ENCODE measurements around the gene PHAF1. TPM values are rescaled to one million over a fixed set of nuclear protein-coding genes. Genes with fewer than 3 reads are reported as not detected.

The PHAF1 gene
- total RNA-seq, 4 donors from 2014 or later, result 44.0 to 60.9 (median 53.1) TPM

DNA sequence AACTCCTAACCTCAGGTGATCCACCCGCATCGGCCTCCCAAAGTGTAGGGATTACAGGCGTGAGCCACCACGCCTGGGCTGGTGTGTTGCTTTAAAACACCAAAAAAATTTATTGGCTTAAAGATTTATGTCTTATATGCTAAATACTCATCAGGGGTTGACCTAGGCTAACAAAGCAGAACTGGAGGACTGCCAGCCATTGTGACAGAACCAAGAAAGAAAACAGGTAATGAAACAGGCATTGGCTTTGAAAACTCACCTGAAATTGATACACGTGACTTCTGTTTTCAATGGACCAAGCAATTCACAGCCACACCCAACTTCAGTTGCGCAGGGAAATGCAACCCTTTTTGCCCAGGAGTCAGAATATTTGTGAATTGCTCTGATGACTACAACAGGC, 4.9 kb upstream of the PHAF1 start:
- Histone ChIP-seq H3K9me3 (no peaks in the 10 kb centered on the region), H3K36me3 (peaks cover 3% of the 10 kb centered on the region), H3K27ac (peak overlapping the region; percentile 77), H3K27me3 (no peaks in the 10 kb centered on the region), H3K4me3 (no peak overlapping the region), H3K4me1 (peaks cover 34% of the 10 kb centered on the region)
- no peak for TF ChIP-seq EP300 (IDR thresholded peaks at IDR 0.05)
- TF ChIP-seq POLR2A (IDR thresholded peaks at IDR 0.05), result no peak
- TF ChIP-seq, protein P1, sequence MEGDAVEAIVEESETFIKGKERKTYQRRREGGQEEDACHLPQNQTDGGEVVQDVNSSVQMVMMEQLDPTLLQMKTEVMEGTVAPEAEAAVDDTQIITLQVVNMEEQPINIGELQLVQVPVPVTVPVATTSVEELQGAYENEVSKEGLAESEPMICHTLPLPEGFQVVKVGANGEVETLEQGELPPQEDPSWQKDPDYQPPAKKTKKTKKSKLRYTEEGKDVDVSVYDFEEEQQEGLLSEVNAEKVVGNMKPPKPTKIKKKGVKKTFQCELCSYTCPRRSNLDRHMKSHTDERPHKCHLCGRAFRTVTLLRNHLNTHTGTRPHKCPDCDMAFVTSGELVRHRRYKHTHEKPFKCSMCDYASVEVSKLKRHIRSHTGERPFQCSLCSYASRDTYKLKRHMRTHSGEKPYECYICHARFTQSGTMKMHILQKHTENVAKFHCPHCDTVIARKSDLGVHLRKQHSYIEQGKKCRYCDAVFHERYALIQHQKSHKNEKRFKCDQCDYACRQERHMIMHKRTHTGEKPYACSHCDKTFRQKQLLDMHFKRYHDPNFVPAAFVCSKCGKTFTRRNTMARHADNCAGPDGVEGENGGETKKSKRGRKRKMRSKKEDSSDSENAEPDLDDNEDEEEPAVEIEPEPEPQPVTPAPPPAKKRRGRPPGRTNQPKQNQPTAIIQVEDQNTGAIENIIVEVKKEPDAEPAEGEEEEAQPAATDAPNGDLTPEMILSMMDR (IDR thresholded peaks at IDR 0.05), result no peak
- no peak for TF ChIP-seq POLR2AphosphoS5 (IDR thresholded peaks at IDR 0.05)
- 63% methylated on average over 6 of the region's 6 CpGs for WGBS
- DNase-seq (ENCODE audit: low spot score in 2 of 2), result no peak

DNA sequence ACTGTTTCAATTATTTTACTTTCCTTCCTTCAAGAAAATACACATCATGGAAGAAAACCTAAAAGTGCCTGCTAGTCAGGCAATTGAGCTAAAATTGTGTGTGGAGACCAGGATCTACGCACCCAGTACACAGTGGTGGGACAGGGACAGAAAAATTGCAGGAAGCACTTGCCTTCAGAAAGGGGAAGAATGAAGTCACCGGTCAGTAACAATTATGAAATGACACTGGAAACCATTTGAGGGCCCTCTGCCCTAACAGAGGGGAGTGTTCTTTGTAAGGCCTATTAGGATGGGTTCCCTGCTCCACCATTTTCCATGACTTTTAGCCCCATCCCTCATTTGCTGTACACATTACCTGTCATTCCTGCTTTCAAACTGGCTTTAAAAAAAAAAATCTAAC, 4.5 kb upstream of the PHAF1 start:
- 74% methylated on average over 2 of the region's 2 CpGs for WGBS
- TF ChIP-seq POLR2A (IDR thresholded peaks at IDR 0.05), result no peak
- no peak for TF ChIP-seq EP300 (IDR thresholded peaks at IDR 0.05)
- no peak for TF ChIP-seq POLR2AphosphoS5 (IDR thresholded peaks at IDR 0.05)
- TF ChIP-seq, protein P1 (IDR thresholded peaks at IDR 0.05), result no peak
- DNase-seq (ENCODE audit: low spot score in 2 of 2), result no peak
- peaks cover 3% of the 10 kb centered on the region for H3K36me3 ChIP-seq
- H3K27ac ChIP-seq, result peak overlapping the region; percentile 77
- H3K4me3 ChIP-seq, result no peak overlapping the region
- no peaks in the 10 kb centered on the region for H3K9me3 ChIP-seq
- H3K27me3 ChIP-seq, result no peaks in the 10 kb centered on the region
- H3K4me1 ChIP-seq, result peaks cover 35% of the 10 kb centered on the region

DNA sequence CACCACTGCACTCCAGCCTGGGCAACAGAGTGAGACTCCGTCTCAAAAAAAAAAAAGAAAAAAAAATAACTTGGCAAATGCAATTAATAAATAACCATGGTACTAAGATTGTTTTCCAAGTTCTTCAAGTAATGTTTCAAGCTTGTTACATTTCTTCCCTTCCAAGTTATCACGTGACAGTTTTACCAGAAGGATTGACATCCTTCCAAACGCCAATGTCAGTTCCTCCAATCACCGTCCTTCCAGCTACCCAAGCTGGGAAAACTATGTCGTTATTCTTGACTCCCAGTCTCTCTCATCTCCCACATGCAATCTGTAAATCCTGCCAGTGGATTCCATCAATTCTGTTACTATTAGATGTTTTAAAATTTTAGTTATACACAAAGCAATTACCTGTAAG, 3.9 kb upstream of the PHAF1 start:
- Histone ChIP-seq H3K4me3 (no peak overlapping the region), H3K27ac (peak overlapping the region; percentile 77), H3K27me3 (no peaks in the 10 kb centered on the region), H3K36me3 (peaks cover 3% of the 10 kb centered on the region), H3K9me3 (no peaks in the 10 kb centered on the region), H3K4me1 (peaks cover 41% of the 10 kb centered on the region)
- TF ChIP-seq POLR2A (IDR thresholded peaks at IDR 0.05) (no peak), POLR2AphosphoS5 (IDR thresholded peaks at IDR 0.05) (no peak), EP300 (IDR thresholded peaks at IDR 0.05) (no peak)
- TF ChIP-seq, protein P1 (IDR thresholded peaks at IDR 0.05), result no peak
- no peak for DNase-seq (ENCODE audit: low spot score in 2 of 2)
- 18% methylated on average over 5 of the region's 5 CpGs for WGBS

DNA sequence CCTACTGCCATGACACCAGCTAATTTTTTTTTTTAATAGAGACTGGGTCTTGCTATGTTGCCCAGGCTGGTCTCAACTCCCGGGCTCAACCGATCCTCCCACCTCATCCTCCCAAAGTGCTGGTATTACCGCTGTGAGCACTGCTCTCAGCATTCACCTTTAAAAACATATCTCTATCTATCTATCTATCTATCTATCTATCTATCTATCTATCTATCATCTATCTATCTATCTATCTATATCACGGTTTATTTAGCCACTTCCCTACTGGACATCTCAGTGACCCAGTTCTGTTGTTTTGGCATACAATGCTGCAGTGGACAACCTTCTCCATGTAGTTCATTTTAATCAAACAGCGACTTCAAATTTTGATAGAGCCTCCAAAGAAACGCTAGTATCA, 1.3 kb upstream of the PHAF1 start:
- peaks cover 61% of the 10 kb centered on the region for H3K4me1 ChIP-seq
- no peaks in the 10 kb centered on the region for H3K27me3 ChIP-seq
- H3K27ac ChIP-seq, result no peak overlapping the region
- no peaks in the 10 kb centered on the region for H3K36me3 ChIP-seq
- DNase-seq (ENCODE audit: low spot score in 2 of 2), result no peak
- 94% methylated on average over 6 of the region's 6 CpGs for WGBS
- no peaks in the 10 kb centered on the region for H3K9me3 ChIP-seq
- no peak overlapping the region for H3K4me3 ChIP-seq
- TF ChIP-seq POLR2A (IDR thresholded peaks at IDR 0.05) (no peak), EP300 (IDR thresholded peaks at IDR 0.05) (no peak), POLR2AphosphoS5 (IDR thresholded peaks at IDR 0.05) (no peak)
- TF ChIP-seq, protein P1 (IDR thresholded peaks at IDR 0.05), result no peak

DNA sequence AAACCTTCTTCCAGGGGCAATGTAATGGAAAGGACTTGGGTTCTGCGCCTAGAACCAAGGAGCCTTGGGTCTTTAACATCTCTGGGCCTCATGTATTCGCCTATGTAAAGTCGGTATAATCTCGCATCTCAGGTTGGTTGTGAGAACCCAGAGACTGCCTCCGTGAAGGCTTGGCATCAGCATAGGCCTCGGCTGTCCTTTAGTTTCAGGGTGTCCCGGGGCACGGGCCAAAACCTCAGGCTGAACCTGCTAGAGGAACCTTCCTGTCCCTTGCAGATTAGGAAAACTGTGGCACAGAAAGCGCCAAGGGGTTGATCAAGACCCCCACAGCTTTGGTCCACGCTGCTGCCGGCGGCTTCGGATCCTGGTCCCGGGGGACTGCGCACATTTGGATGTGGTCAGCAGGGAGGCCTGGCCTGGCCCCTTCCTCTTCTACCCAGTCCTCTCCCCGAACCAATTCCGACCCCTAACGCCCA, 772 bp upstream of the PHAF1 start:
- Histone ChIP-seq H3K9me3 (no peaks in the 10 kb centered on the region), H3K36me3 (no peaks in the 10 kb centered on the region), H3K27me3 (no peaks in the 10 kb centered on the region), H3K4me1 (peaks cover 63% of the 10 kb centered on the region), H3K4me3 (peak overlapping the region; percentile 96), H3K27ac (peak overlapping the region; percentile 82)
- TF ChIP-seq POLR2AphosphoS5 (IDR thresholded peaks at IDR 0.05) (no peak), POLR2A (IDR thresholded peaks at IDR 0.05) (no peak), EP300 (IDR thresholded peaks at IDR 0.05) (no peak)
- TF ChIP-seq, protein P1 (IDR thresholded peaks at IDR 0.05), result no peak
- DNase-seq (ENCODE audit: low spot score in 2 of 2), result no peak
- WGBS, result 66% methylated on average over 16 of the region's 18 CpGs
